SHP77 treated with DMSO at 0.1 percent for 48 hours (cell line): ENCODE measurements around the gene TYMS.

Experiments used
- DNase-seq: peaks from one replicate; lab custom pipeline; 2025; lab: John Stamatoyannopoulos, UW

Gene TYMS

DNA sequence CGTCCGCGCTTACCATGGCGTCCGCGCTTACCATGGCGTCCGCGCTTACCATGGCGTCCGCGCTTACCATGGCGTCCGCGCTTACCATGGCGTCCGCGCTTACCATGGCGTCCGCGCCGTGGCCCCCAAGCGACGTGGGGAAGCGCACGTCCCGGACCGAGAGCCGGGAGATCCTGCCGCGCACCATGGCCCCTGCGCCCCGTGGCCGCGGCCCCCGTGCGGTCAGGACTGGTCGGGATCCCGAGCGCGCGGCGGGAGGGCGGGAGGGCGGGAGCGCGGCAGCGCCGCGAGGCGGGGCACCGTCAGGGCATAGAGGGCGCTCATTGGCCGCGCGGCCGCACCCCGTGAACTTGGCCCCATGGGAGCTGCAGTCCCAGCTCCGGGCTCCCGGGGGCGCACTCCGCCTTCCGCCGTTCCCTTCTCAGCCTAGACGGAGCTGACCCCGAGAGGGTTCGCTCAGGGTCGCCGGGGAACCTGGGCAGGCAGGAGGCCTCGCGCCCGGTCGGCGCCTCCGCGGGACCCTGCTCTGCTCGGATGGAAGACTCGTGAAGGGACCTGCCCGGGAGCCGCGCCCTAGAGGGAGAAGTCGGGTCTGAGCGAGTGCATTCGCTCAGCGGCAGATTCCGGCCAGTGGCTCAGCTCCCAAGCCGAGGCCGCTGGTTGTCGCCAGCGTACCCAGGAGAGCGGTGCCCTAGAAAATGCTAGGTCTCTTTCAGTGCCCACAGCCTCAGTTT lies 55.1 kb downstream of the TYMS start, which contains the start of gene ENOSF1:
Gene ENOSF1, minus strand, starts transcription at position 230 of the 734 bp plus-strand sequence. Its CDS starts 43 bp downstream, at position 187.
- peak; percentile 47 for DNase-seq

DNA sequence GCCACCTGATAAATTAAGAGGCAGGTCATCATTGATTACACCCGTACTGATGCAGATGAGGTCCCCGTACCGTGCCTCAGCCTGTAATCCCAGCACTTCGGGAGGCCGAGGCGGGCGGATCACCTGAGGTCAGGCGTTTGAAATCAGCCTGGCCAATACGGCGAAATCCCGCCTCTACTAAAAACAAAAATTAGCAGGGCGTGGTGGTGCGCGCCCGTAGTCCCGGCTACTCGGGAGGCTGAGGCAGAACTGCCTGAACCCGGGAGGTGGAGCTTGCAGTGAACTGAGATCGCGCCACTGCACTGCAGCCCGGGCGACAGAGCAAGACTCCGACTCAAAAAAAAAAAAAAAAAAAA lies 55.7 kb downstream of the TYMS start:
- no peak for DNase-seq

DNA sequence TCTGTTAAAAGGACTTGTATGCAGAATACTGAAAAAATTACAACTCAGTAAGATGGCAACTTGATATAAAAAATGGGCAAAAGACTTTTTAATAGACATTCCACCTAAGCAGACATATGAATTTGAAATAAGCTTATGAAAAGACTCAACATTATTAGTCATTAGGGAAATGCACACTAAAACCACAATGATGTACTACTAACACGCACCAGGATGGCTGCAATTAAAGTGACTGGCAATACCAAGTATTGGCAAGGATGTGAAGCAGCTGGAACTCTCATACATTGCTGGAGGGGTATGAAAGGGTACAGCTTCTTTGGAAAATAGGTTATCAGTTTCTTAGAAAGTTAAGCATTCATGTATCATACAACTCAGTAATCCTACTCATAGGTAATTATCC lies 58.2 kb downstream of the TYMS start:
- DNase-seq: no peak

DNA sequence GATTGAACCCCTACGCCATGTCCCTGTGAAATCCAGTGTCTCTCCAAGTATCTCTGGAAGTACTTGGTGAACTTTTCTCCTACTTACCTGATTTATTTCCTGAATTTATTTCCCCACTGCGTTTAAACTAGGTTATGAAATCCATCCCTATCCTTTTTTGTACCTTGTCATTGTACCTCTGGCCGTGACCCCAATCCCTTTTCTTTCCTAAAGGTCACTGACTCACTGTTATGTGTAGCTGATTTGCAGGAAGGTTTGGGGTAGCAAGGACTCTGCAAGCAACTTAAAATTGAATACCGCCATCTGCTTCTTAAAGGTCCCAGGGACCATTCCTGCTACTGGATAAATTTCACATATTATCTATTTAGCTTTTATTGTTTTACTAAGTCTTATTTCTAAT lies 59.5 kb downstream of the TYMS start:
- DNase-seq: no peak
